PC-3 (cell line): ENCODE data around the gene MID1IP1. TPM values are rescaled to one million over a fixed set of nuclear protein-coding genes. Genes with fewer than 3 reads are reported as not detected.

ENCODE experiments used
- ATAC-seq: fragments of 200-7000 bp; cut with Tn5 transposase; 2 replicates; pipeline ENCODE4 v1.9.1; 2020; ENCODE audit warnings: mild to moderate bottlenecking, moderate library complexity
- BruUV-seq: library from RNA; stranded (reverse); fragments of 400-500 nt; replicated peaks from 2 replicates; lab custom pipeline; 2021; lab: Mats Ljungman, UMichigan
- CTCF ChIA-PET: fragments of 300-600 bp; sonication (Branson Sonifier 250); formaldehyde crosslinking; loops from one replicate; lab custom pipeline; 2022; ENCODE audit warnings: antibody characterized with exemption; lab: Charles Lee
- POLR2A ChIA-PET: fragments of 300-600 bp; sonication (Branson Sonifier 250); formaldehyde crosslinking; loops from one replicate; lab custom pipeline; 2022; ENCODE audit warnings: antibody characterized with exemption; ENCODE audit not compliant: unreplicated experiment; lab: Charles Lee
- DNase-seq: peaks from one replicate; pipeline ENCODE4 v3.0.0-alpha.2; 2015
- H2AFZ ChIP-seq: fragments of 300-600 bp; sonication (generic); 2 replicates; pipeline ENCODE4 v1.6.0; 2016; ENCODE audit warnings: antibody characterized with exemption, low read length
- H3F3A ChIP-seq: fragments of 300-600 bp; sonication (generic); one replicate; pipeline ENCODE4 v1.6.0; 2017; ENCODE audit warnings: antibody characterized with exemption, low read length, control low read depth, mild to moderate bottlenecking; ENCODE audit not compliant: unreplicated experiment
- H3K27ac ChIP-seq: fragments of 300-600 bp; sonication (generic); 2 replicates; pipeline ENCODE4 v1.5.1; 2016; ENCODE audit warnings: mild to moderate bottlenecking, low read length
- H3K27me3 ChIP-seq: fragments of 300-600 bp; sonication (generic); 2 replicates; pipeline ENCODE4 v1.6.1; 2016; ENCODE audit warnings: low read length, mixed read lengths
- H3K36me3 ChIP-seq: fragments of 300-600 bp; sonication (generic); 2 replicates; pipeline ENCODE4 v1.6.1; 2016; ENCODE audit warnings: low read depth, mixed run types, low read length, mixed read lengths
- H3K4me1 ChIP-seq: fragments of 300-600 bp; sonication (generic); 2 replicates; pipeline ENCODE4 v1.5.1; 2016; ENCODE audit warnings: low read length; ENCODE audit not compliant: insufficient read depth
- H3K4me2 ChIP-seq: fragments of 300-600 bp; sonication (generic); 2 replicates; pipeline ENCODE4 v1.6.0; 2016; ENCODE audit warnings: low read length
- H3K4me3 ChIP-seq: fragments of 300-600 bp; sonication (generic); 2 replicates; pipeline ENCODE4 v1.5.1; 2016; ENCODE audit warnings: mild to moderate bottlenecking, low read length, mixed read lengths
- H3K79me2 ChIP-seq: fragments of 300-600 bp; sonication (generic); 2 replicates; pipeline ENCODE4 v1.6.1; 2017; ENCODE audit warnings: low read length, mixed read lengths
- H3K9ac ChIP-seq: fragments of 300-600 bp; sonication (generic); 2 replicates; pipeline ENCODE4 v1.6.0; 2016; ENCODE audit warnings: mild to moderate bottlenecking, low read length
- H3K9me2 ChIP-seq: fragments of 300-600 bp; sonication (generic); replicated peaks from 2 replicates; pipeline ENCODE4 v1.6.1; 2016; ENCODE audit warnings: mixed run types, low read length, mixed read lengths
- H3K9me3 ChIP-seq: fragments of 300-600 bp; sonication (generic); 2 replicates; pipeline ENCODE4 v1.6.1; 2016; ENCODE audit warnings: low read length, mixed read lengths
- H4K20me1 ChIP-seq: fragments of 300-600 bp; sonication (generic); 2 replicates; pipeline ENCODE4 v1.6.1; 2016; ENCODE audit warnings: low read length, mixed read lengths
- CTCF ChIP-seq: fragments of 300-600 bp; sonication (generic); conservative IDR thresholded peaks from 2 replicates; pipeline ENCODE4 v1.5.1; 2017; ENCODE audit warnings: antibody characterized with exemption, low read depth, mild to moderate bottlenecking, low read length
- EZH2 ChIP-seq: fragments of 300-600 bp; sonication (generic); IDR thresholded peaks from one replicate; pipeline ENCODE4 v1.6.1; 2017; ENCODE audit warnings: antibody characterized with exemption, mild to moderate bottlenecking, low read length; ENCODE audit not compliant: unreplicated experiment
- EZH2phosphoT487 ChIP-seq: fragments of 300-600 bp; sonication (generic); IDR thresholded peaks from 2 replicates; pipeline ENCODE4 v1.6.1; 2018; ENCODE audit warnings: mild to moderate bottlenecking, antibody characterized with exemption, low read length, borderline replicate concordance
- intact Hi-C: fragments of 100-400 bp; cut with micrococcal nuclease; formaldehyde crosslinking; loops from 2 replicates; pipeline ENCODE4 v1.9.0; 2023
- total RNA-seq: library from RNA; depleted of rRNA; stranded (reverse); fragments of >200 nt; gene quantifications from 2 replicates; pipeline ENCODE4 v1.2.3, GENCODE V29; 2014

MID1IP1 gene
- total RNA-seq, 1 experiment from 2014 or later, result 122 TPM

- no peak overlapping the region for H3K9ac ChIP-seq
- POLR2A ChIA-PET, result interaction anchor here (0.7 kb wide), 1 partner anchor 16 kb away, joined by 3 read pairs; no protein-coding TSS in a partner anchor
- CTCF ChIA-PET, result no interaction called here
- H3K4me1 ChIP-seq, result peaks cover 35% of the 10 kb centered on the region
- DNase-seq (no peak), ATAC-seq (no peak)
- H3F3A ChIP-seq, result no peaks in the 10 kb centered on the region
- no peak overlapping the region for H3K27ac ChIP-seq
- H2AFZ ChIP-seq, result peak overlapping the region; percentile 13; the same call in 1 of the 2 replicates
- no peak overlapping the region for H3K4me3 ChIP-seq
- no peaks in the 10 kb centered on the region for H4K20me1 ChIP-seq
- intact Hi-C loops, result loop anchor here (1.0 to 2.0 kb wide), 2 partner anchors 13 to 61 kb away; no protein-coding TSS in a partner anchor
- no peak overlapping the region for H3K4me2 ChIP-seq
- no peak for TF ChIP-seq CTCF
- TF ChIP-seq EZH2, result no peak
- TF ChIP-seq EZH2phosphoT487, result no peak
- no TSS peak for BruUV-seq
- H3K79me2 ChIP-seq, result no peaks in the 10 kb centered on the region
- H3K9me2 ChIP-seq, result no peaks in the 10 kb centered on the region
- no peaks in the 10 kb centered on the region for H3K9me3 ChIP-seq
- H3K36me3 ChIP-seq, result no peaks in the 10 kb centered on the region
- no peaks in the 10 kb centered on the region for H3K27me3 ChIP-seq
Observed at GRCh38 chrX:38819709-38820108, 18.4 kb downstream of the MID1IP1 start.

- peak; percentile 75 for DNase-seq
- H3K27ac ChIP-seq, result peak overlapping the region; percentile 34
- CTCF ChIA-PET, result no interaction called here
Observed at GRCh38 chrX:38820751-38821150, 19.5 kb downstream of the MID1IP1 start.

More at GRCh38 chrX:38820751-38821150, 19.5 kb downstream of the MID1IP1 start:
- Histone ChIP-seq H3K4me1 (peaks cover 35% of the 10 kb centered on the region), H3K9ac (no peak overlapping the region), H3K27me3 (no peaks in the 10 kb centered on the region), H3K4me3 (no peak overlapping the region), H3K79me2 (no peaks in the 10 kb centered on the region), H3K9me2 (no peaks in the 10 kb centered on the region), H3K9me3 (no peaks in the 10 kb centered on the region), H4K20me1 (no peaks in the 10 kb centered on the region), H3K4me2 (0 out of 2 replicates have a peak overlapping the region, but pooled peaks have one; percentile 19), H3K36me3 (no peaks in the 10 kb centered on the region), H2AFZ (peak overlapping the region; percentile 53; the same call in 1 of the 2 replicates), H3F3A (no peaks in the 10 kb centered on the region)
- ATAC-seq, result peak; percentile 79
- BruUV-seq, result no TSS peak
- POLR2A ChIA-PET, result no interaction called here
- TF ChIP-seq CTCF (no peak), EZH2phosphoT487 (no peak), EZH2 (no peak)
- intact Hi-C loops, result loop anchor here (1.0 to 2.0 kb wide), 2 partner anchors 14 to 60 kb away; no protein-coding TSS in a partner anchor
